GM03348 (cell line): ENCODE data around the gene SMCO2.

ENCODE experiments used
- DNase-seq: peaks from one replicate; pipeline ENCODE4 v3.0.0; 2012; ENCODE audit warnings: low spot score

SMCO2 gene

GRCh38 chr12:27453421-27453820 lies 6.9 kb downstream of the SMCO2 start:
- no peak for DNase-seq

- DNase-seq: no peak
These were observed 9.1 kb downstream of the SMCO2 start for GRCh38 chr12:27455589-27455988.

GRCh38 chr12:27456618-27457017 lies 10.1 kb downstream of the SMCO2 start:
- no peak for DNase-seq

GRCh38 chr12:27460471-27460978 lies 14.0 kb downstream of the SMCO2 start:
- no peak for DNase-seq

GRCh38 chr12:27462151-27462694 lies 15.7 kb downstream of the SMCO2 start:
- no peak for DNase-seq

GRCh38 chr12:27462851-27463250 lies 16.3 kb downstream of the SMCO2 start:
- no peak for DNase-seq

GRCh38 chr12:27463511-27464219 lies 17.1 kb downstream of the SMCO2 start:
- peak; percentile 26 for DNase-seq

GRCh38 chr12:27464220-27464554 lies 17.7 kb downstream of the SMCO2 start:
- peak; percentile 72 for DNase-seq

GRCh38 chr12:27467641-27468040 lies 21.1 kb downstream of the SMCO2 start:
- DNase-seq: no peak

- no peak for DNase-seq
These were observed 21.7 kb downstream of the SMCO2 start for GRCh38 chr12:27468241-27468640.

- DNase-seq: no peak
These were observed 22.7 kb downstream of the SMCO2 start for GRCh38 chr12:27469176-27469736.

GRCh38 chr12:27472604-27473003 lies 26.1 kb downstream of the SMCO2 start:
- DNase-seq: no peak

GRCh38 chr12:27474344-27474743 lies 27.8 kb downstream of the SMCO2 start:
- DNase-seq: peak; percentile 70

- DNase-seq: no peak
These were observed 30.5 kb downstream of the SMCO2 start for GRCh38 chr12:27477049-27477448.

GRCh38 chr12:27478949-27479348 lies 32.4 kb downstream of the SMCO2 start:
- DNase-seq: no peak

GRCh38 chr12:27480016-27480415 lies 33.5 kb downstream of the SMCO2 start:
- no peak for DNase-seq

GRCh38 chr12:27486961-27487360 lies 40.4 kb downstream of the SMCO2 start:
- no peak for DNase-seq

- no peak for DNase-seq
These were observed 41.9 kb downstream of the SMCO2 start for GRCh38 chr12:27488479-27488878.

GRCh38 chr12:27491226-27491625 lies 44.7 kb downstream of the SMCO2 start:
- DNase-seq: no peak

- no peak for DNase-seq
These were observed 46.9 kb downstream of the SMCO2 start for GRCh38 chr12:27493260-27493940.

GRCh38 chr12:27497446-27497845 lies 50.9 kb downstream of the SMCO2 start:
- no peak for DNase-seq

- no peak for DNase-seq
These were observed 51.6 kb downstream of the SMCO2 start for GRCh38 chr12:27498149-27498548.

GRCh38 chr12:27498761-27499160 lies 52.2 kb downstream of the SMCO2 start:
- DNase-seq: no peak
